SK-N-MC (cell line): ENCODE measurements around the gene KLHDC4.

Source experiments
- EZH2 ChIP-seq: fragments of 200-600 bp; sonication (generic); IDR thresholded peaks from one replicate; pipeline ENCODE4 v1.6.1; 2017; ENCODE audit warnings: antibody characterized with exemption
- POLR2AphosphoS5 ChIP-seq: IDR thresholded peaks from 2 replicates; pipeline ENCODE4 v1.6.1; 2012; ENCODE audit warnings: mild to moderate bottlenecking, low read depth, low read length, borderline replicate concordance

DNA sequence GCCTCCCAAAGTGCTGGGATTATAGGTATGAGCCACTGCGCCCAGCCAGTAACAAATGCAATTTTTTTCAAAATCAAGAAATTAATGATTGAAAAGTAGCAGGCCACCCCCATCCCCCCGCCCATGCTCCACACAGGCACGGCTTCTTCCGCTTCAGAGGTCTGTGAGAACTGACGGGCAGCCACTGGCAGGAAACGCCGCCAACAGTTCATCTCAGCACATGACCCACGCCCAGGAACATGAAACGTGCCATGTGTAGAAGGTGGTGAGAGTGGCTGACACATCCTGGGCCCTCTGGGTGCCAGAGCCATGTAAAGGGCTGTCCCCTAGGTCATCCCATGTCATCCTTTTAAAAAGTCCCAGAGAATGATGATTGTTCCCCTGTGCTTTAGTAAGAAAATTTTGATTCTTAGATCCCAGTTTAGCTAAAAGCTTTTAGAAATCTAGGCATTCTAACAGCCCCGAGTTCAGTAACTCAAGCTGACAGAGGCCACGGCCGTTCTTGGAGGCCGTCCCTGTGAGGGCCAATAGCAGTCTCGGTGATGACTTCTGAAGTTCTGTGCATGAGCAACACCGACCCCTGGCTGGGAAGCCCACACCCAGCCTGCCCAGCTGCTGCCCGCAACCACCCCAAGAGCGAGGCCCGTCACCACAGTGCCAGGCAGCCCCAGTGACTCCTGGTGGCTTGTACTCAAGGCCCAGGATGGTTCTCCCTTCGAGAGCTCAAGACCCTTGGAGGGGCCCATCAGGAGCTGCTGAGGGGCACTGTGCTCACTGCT lies 52.1 kb downstream of the KLHDC4 start:
- TF ChIP-seq POLR2AphosphoS5 (no peak), EZH2 (no peak)
